Measurements from ENCODE around the gene IQCE.
"Not testable (repeated sequence)": the region's sequence is repeated elsewhere in the genome, so short reads cannot be mapped to it uniquely, and the experiment has no call there.

DNA sequence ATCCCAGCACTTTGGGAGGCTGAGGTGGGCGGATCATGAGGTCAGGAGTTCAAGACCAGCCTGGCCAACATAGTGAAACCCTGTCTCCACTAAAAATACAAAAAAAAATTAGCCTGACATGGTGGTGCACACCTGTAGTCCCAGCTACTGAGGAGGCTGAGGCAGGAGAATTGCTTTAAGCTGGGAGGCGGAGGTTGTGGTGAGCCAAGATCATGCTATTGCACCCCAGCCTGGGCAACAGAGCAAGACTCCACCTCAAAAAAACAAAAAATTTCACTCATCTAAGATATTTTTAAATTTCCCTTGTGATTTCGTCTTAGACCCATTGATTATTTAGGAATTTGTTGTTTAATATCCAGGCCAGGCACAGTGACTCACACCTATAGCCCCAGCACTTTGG, 5.2 kb downstream of the IQCE start:
- TF ChIP-seq, protein P1, sequence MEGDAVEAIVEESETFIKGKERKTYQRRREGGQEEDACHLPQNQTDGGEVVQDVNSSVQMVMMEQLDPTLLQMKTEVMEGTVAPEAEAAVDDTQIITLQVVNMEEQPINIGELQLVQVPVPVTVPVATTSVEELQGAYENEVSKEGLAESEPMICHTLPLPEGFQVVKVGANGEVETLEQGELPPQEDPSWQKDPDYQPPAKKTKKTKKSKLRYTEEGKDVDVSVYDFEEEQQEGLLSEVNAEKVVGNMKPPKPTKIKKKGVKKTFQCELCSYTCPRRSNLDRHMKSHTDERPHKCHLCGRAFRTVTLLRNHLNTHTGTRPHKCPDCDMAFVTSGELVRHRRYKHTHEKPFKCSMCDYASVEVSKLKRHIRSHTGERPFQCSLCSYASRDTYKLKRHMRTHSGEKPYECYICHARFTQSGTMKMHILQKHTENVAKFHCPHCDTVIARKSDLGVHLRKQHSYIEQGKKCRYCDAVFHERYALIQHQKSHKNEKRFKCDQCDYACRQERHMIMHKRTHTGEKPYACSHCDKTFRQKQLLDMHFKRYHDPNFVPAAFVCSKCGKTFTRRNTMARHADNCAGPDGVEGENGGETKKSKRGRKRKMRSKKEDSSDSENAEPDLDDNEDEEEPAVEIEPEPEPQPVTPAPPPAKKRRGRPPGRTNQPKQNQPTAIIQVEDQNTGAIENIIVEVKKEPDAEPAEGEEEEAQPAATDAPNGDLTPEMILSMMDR (IDR thresholded peaks at IDR 0.05), result not testable (repeated sequence)
- TF ChIP-seq TCF7L2 (IDR thresholded peaks at IDR 0.05; ENCODE audit: low read depth, low read length), result not testable (repeated sequence)
